T-helper 1 cell (primary cell): ENCODE results near the gene RPL36.
"Not testable (repeated sequence)": the region's sequence is repeated elsewhere in the genome, so short reads cannot be mapped to it uniquely, and the experiment has no call there.

Experiments used
- DNase-seq, 5 donors: peaks; one replicate each; pipeline ENCODE4 v3.0.0-alpha.2; 2012 to 2020

The RPL36 gene

GRCh38 chr19:5691822-5692722 lies 2.0 kb downstream of the RPL36 start:
- no peak for DNase-seq

DNA sequence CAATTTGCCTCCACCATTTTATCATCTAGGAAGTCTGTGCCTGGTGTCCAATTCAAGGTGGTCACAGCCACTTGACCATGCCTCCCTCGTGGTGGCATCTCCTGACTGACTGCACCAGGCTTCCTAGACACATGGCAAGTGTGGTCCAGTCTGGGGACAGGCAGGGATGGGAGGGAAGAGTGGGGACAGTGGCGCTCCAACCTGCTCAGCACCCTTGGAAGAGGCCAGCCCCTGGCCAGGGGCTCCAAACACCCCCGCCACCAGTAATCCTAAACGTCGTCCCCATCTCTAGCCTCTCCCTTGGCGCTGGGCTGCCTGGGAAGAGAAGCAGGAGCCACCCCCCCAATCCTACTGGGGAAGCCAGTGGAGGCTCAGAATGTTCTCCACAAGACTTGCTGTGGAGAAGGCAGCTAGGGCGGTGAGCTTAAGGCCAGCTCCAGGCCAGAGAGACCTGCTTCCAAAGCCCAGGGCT lies 2.7 kb downstream of the RPL36 start:
- no peak for DNase-seq

- no peak for DNase-seq
These were observed 3.4 kb downstream of the RPL36 start for GRCh38 chr19:5693195-5694166.

GRCh38 chr19:5694167-5694955 lies 4.3 kb downstream of the RPL36 start:
- DNase-seq: no peak

DNA sequence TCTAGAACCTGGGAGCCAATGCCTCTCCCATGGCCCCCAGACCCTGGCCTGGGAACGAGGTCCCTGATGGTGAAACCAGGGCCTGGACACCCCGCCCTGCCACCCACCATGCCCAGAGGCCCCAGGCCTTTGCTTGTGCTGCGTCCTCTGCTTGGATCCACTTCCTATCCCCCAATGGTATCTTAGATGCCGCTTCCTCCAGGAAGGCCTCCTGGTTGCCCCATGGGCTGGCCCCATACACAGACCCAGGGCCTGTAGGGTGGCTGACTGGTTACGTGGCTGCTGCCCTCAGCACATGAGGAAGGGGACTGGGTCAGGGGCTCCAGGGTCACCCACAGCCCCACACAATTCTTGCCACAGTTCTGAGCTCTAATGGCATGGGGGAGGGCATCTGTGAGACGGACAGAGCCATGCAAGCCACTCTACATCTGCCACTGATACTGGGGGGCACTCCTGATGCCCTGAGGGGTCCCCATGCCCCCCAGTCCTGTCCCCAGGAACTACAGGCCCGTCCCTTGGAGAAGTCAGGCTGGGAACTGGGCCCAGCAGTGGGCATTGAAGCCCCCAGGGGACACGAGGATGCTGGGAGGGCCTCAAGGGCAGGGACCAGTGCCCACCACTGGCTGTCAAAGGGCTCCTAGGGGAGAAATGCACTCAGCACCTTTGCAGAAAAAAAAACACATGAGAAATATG lies 5.0 kb downstream of the RPL36 start:
- DNase-seq: no peak

DNA sequence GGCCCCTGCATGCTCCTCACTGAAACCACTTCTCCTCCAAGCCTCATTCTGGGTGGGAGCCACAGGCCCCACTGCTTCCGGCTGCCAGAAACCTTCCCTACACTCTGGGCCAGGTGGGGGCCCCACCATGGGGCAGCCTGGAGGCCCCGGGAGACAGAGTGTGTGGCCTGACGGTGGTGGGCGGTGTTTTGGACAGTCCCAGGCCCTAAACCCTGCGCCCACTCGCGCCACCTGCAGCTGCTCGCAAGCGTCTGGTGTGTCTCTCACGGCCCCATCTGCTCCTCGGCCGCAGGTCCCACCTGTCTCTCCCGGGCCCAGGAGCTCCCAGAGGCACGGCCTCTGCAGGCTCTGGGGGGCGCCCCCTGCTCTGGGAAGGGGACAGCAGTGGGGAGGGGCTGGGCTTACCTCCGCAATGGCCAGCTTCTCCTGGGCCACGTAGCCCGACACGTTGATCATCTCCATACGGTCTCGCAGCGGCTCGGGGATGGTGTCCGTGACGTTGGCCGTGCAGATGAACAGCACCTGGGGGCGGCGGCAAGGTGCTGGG lies 5.6 kb downstream of the RPL36 start:
- DNase-seq: no peak

GRCh38 chr19:5696196-5697021 lies 6.3 kb downstream of the RPL36 start:
- DNase-seq: no peak

DNA sequence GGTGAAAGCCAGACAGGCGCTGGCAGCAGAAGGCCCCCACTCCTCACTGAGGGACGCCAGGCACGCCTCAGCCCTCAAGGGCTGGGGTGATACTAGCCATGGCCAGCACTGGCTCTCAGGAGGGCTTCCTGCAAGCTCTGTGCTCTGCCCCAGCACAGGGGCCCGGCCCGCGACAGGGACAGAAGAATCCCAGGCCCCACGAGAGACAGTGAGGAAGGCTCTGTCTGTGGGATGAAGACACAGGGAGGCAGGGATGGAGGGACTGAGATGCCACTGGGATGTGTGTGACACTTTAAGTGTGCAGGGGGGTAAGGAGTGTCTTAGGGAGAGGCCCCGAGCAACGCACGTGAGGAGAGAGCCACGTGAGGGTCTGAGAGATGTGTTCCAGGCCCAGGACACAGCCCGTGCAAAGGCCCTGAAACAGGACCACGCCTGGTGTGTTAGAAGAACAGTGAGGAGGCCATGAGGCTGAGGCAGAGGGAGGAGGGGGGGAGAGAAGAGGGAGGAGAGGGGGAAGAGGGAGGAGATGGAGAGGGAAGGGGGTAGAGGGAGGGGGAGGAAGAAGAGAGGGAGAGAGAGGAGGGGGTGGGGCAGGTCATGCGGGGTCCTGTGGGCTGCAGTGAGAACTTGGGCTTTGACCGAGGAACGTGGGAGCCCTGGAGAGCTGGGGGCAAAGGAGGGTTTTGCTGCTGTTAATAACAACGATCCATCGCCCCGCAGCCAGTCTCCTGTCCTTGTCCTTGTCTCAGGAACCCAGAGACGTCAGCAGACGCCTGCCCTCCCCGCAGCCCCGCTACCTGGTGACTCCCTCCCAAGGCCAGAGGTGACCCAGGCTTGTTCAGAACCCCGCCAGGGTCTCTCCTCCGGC lies 7.2 kb downstream of the RPL36 start:
- no peak for DNase-seq

DNA sequence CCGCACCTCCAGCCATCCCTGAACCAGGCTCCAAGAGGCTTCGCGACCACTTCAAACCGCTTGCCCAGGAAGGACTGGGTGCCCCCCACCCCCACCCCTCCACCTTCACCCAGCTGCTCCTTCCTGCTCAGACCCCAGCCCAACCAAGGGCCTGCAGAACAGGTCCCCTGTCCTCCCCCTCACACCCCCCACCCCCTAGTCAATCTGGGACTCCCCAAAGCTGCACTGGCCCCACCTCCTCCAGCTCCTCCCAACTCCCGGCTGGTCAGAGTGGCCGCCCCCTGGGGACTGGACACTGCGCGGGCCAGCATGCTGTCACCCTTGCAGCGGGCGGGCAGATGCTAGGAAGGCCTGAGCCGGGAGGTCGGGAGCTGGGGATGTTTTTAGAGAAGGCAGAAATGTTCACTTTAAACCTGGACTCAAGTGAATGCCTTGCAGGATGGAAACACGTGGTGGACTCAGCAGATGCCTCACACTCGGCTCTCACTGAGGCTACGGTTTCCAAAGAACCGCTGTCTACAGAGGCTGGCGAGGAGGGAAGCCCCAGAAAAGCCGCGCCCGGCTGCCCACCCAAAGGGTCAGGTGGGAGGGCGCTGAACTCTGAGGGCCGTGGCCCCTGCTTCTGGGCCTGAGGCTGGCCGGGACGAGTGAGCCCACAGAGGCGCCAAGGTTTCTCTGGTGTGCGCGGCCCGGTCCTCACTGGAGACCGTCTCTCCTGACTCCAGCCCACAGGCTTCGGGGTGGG lies 8.0 kb downstream of the RPL36 start:
- no peak for DNase-seq

GRCh38 chr19:5698635-5699422 lies 8.7 kb downstream of the RPL36 start:
- no peak for DNase-seq

GRCh38 chr19:5700455-5701092 lies 10.5 kb downstream of the RPL36 start:
- no peak for DNase-seq

DNA sequence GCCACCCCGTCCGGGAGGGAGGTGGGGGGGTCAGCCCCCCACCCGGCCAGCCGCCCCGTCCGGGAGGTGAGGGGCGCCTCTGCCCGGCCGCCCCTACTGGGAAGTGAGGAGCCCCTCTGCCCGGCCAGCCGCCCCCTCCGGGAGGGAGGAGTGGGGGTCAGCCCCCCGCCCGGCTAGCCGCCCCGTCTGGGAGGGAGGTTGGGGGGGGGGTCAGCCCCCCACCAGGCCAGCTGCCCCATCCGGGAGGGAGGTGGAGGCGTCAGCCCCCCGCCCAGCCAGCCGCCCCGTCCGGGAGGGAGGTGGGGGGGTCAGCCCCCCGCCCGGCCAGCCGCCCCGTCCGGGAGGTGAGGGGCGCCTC lies 11.9 kb downstream of the RPL36 start:
- not testable (repeated sequence) for DNase-seq

GRCh38 chr19:5703819-5704818 lies 14.0 kb downstream of the RPL36 start:
- no peak for DNase-seq

GRCh38 chr19:5705552-5705951 lies 15.5 kb downstream of the RPL36 start:
- DNase-seq: no peak

GRCh38 chr19:5706876-5707573 lies 16.9 kb downstream of the RPL36 start:
- no peak for DNase-seq
